IMR-90 (cell line): ENCODE results near the gene CDHR1.

Source experiments
- BHLHE40 ChIP-seq: fragments of 150-350 bp; IDR thresholded peaks from 2 replicates; pipeline ENCODE4 v1.6.1; 2016; ENCODE audit warnings: mild to moderate bottlenecking, low read depth, low read length
- MAFK ChIP-seq: IDR thresholded peaks from 2 replicates; pipeline ENCODE4 v1.6.1; 2012; ENCODE audit warnings: low read depth, low read length, improper control_type of control experiment
- MAZ ChIP-seq: IDR thresholded peaks from 2 replicates; pipeline ENCODE4 v1.6.1; 2012; ENCODE audit warnings: low read depth, mild to moderate bottlenecking, low read length, improper control_type of control experiment, moderate library complexity, borderline replicate concordance
- POLR2A ChIP-seq: IDR thresholded peaks from 2 replicates; pipeline ENCODE4 v1.6.1; 2012; ENCODE audit warnings: mild to moderate bottlenecking, low read depth, low read length
- RAD21 ChIP-seq: IDR thresholded peaks from 2 replicates; pipeline ENCODE4 v1.6.1; 2012; ENCODE audit warnings: low read length, improper control_type of control experiment
- RCOR1 ChIP-seq: IDR thresholded peaks from 2 replicates; pipeline ENCODE4 v1.6.1; 2012; ENCODE audit warnings: mild to moderate bottlenecking, low read length, improper control_type of control experiment; ENCODE audit not compliant: insufficient replicate concordance
- RFX5 ChIP-seq: IDR thresholded peaks from 2 replicates; pipeline ENCODE4 v1.8.0; 2012; ENCODE audit warnings: low read depth, mild to moderate bottlenecking, low read length, moderate library complexity
- SMC3 ChIP-seq: fragments of 150-350 bp; IDR thresholded peaks from 2 replicates; pipeline ENCODE4 v1.6.1; 2016; ENCODE audit warnings: low read depth, mild to moderate bottlenecking, antibody characterized with exemption, low read length, moderate library complexity
- TF ChIP-seq, protein P1 (sequence below): conservative IDR thresholded peaks from 2 replicates; pipeline ENCODE4 v1.5.1; 2012; ENCODE audit warnings: mild to moderate bottlenecking, low read depth, low read length, improper control_type of control experiment

DNA sequence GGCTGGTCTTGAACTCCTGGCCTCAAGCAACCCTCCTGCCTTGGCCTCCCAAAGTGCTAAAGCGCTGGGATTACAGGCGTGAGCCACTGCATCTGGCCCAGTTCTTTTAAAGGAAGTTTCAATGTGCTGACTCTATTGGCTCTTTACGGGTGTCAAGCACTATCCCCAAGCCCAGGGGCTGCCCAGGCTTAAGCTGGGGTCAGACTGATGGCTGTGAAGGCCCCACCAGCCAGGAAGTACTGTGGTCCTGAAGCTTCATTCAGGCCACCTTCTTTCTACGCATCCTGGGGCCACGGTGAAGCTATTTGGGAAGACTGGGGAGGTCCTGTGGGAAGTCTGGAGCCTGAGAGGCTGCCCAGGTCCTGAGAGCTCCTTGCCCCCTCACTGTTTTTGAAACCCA, 12.7 kb upstream of the CDHR1 start:
- TF ChIP-seq POLR2A (no peak), SMC3 (no peak), MAFK (no peak), RFX5 (no peak), BHLHE40 (no peak), RAD21 (no peak), RCOR1 (no peak), MAZ (no peak)
- TF ChIP-seq, protein P1, sequence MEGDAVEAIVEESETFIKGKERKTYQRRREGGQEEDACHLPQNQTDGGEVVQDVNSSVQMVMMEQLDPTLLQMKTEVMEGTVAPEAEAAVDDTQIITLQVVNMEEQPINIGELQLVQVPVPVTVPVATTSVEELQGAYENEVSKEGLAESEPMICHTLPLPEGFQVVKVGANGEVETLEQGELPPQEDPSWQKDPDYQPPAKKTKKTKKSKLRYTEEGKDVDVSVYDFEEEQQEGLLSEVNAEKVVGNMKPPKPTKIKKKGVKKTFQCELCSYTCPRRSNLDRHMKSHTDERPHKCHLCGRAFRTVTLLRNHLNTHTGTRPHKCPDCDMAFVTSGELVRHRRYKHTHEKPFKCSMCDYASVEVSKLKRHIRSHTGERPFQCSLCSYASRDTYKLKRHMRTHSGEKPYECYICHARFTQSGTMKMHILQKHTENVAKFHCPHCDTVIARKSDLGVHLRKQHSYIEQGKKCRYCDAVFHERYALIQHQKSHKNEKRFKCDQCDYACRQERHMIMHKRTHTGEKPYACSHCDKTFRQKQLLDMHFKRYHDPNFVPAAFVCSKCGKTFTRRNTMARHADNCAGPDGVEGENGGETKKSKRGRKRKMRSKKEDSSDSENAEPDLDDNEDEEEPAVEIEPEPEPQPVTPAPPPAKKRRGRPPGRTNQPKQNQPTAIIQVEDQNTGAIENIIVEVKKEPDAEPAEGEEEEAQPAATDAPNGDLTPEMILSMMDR = no peak
